Glutamatergic neuron (in vitro differentiated cells): Measurements from ENCODE around the gene TRPM2. TPM values are rescaled to one million over a fixed set of nuclear protein-coding genes. Genes with fewer than 3 reads are reported as not detected.
"Not testable (repeated sequence)": the region's sequence is repeated elsewhere in the genome, so short reads cannot be mapped to it uniquely, and the experiment has no call there.

Experiments used
- DNase-seq: peaks from one replicate; pipeline ENCODE4 v3.0.0; 2022
- H3K27ac Mint-ChIP-seq: one replicate; pipeline ENCODE4 v1.8.0; 2020; ENCODE audit warnings: mild to moderate bottlenecking, mixed read lengths, inconsistent platforms; ENCODE audit not compliant: unreplicated experiment
- H3K27me3 Mint-ChIP-seq: one replicate; pipeline ENCODE4 v1.8.0; 2020; ENCODE audit warnings: mild to moderate bottlenecking, moderate library complexity, mixed read lengths, inconsistent platforms; ENCODE audit not compliant: unreplicated experiment
- H3K36me3 Mint-ChIP-seq: one replicate; pipeline ENCODE4 v1.8.0; 2020; ENCODE audit warnings: mild to moderate bottlenecking, mixed read lengths, inconsistent platforms; ENCODE audit not compliant: unreplicated experiment
- H3K4me1 Mint-ChIP-seq: one replicate; pipeline ENCODE4 v1.8.0; 2020; ENCODE audit warnings: mild to moderate bottlenecking, low read depth, mixed read lengths, inconsistent platforms; ENCODE audit not compliant: unreplicated experiment
- H3K4me3 Mint-ChIP-seq: one replicate; pipeline ENCODE4 v1.8.0; 2020; ENCODE audit warnings: mild to moderate bottlenecking, mixed read lengths, inconsistent platforms; ENCODE audit not compliant: unreplicated experiment
- H3K9me3 Mint-ChIP-seq: one replicate; pipeline ENCODE4 v1.8.0; 2020; ENCODE audit warnings: mild to moderate bottlenecking, moderate library complexity, mixed read lengths, inconsistent platforms; ENCODE audit not compliant: unreplicated experiment
- total RNA-seq: library from RNA; stranded (reverse); fragmentation: NEBNext Ultra II Directional; extraction: Animal tissue kit (Norgen Biotek cat#: 25700); gene quantifications from one replicate; pipeline ENCODE4 v1.2.1, GENCODE V29; 2021; ENCODE audit not compliant: unreplicated experiment
- TF ChIP-seq, protein P1 (sequence below): fragments of 200-600 bp; sonication (generic); IDR thresholded peaks from one replicate; pipeline ENCODE4 v1.5.0; 2021; ENCODE audit not compliant: partially characterized antibody, unreplicated experiment

TRPM2 gene
- total RNA-seq, 1 donor from 2014 or later = not detected

DNA sequence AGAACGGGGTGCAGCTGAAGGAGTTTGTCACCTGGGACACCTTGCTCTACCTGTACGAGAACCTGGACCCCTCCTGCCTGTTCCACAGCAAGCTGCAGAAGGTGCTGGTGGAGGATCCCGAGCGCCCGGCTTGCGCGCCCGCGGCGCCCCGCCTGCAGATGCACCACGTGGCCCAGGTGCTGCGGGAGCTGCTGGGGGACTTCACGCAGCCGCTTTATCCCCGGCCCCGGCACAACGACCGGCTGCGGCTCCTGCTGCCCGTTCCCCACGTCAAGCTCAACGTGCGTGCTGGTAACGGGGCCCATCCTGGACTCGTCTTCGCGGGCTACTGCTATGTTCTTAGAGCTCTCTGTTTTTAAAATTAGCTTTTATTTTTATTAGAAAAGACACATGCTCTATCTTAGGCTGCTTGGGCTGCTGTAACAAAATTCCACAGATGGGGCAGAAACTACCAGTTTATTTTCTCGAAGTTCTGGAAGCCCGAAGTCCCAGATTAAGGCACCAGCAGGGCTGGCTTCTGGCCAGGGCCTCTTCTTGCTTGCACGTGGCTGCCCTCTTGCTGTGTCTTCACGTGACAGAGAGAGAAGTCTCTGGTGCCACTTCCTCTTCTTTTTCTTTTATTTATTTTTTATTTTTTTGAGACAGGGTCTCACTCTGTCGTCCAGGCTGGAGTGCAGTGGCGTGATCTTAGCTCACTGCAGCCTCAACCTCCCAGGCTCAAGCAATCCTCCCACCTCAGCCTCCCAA lies 38.1 kb downstream of the TRPM2 start:
- no peaks in the 10 kb centered on the region for H3K4me1 Mint-ChIP-seq
- peaks cover 19% of the 10 kb centered on the region for H3K9me3 Mint-ChIP-seq
- H3K27me3 Mint-ChIP-seq = peaks cover 5% of the 10 kb centered on the region
- H3K4me3 Mint-ChIP-seq = no peak overlapping the region
- DNase-seq = no peak
- TF ChIP-seq, protein P1, sequence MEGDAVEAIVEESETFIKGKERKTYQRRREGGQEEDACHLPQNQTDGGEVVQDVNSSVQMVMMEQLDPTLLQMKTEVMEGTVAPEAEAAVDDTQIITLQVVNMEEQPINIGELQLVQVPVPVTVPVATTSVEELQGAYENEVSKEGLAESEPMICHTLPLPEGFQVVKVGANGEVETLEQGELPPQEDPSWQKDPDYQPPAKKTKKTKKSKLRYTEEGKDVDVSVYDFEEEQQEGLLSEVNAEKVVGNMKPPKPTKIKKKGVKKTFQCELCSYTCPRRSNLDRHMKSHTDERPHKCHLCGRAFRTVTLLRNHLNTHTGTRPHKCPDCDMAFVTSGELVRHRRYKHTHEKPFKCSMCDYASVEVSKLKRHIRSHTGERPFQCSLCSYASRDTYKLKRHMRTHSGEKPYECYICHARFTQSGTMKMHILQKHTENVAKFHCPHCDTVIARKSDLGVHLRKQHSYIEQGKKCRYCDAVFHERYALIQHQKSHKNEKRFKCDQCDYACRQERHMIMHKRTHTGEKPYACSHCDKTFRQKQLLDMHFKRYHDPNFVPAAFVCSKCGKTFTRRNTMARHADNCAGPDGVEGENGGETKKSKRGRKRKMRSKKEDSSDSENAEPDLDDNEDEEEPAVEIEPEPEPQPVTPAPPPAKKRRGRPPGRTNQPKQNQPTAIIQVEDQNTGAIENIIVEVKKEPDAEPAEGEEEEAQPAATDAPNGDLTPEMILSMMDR = no peak
- no peak overlapping the region for H3K27ac Mint-ChIP-seq
- peaks cover 8% of the 10 kb centered on the region for H3K36me3 Mint-ChIP-seq

DNA sequence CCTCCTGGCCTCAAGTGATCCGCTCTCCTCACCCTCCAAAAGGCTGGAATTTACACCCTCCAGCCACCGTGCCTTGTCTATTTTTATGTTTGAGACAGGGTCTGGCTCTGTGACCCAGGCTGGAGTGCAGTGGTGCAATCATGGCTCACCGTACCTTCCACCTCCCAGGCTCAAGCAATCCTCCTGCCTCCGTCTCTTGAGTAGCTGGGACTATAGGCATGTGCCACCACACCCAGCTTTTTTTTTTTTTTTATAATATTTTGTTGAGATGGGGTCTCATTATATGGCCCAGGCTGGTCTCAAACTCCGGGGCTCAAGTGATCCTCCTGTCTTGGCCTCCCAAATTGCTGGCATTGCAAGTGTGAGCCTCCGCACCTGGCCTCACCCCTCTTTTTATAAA lies 38.8 kb downstream of the TRPM2 start:
- H3K27me3 Mint-ChIP-seq = peaks cover 5% of the 10 kb centered on the region
- TF ChIP-seq, protein P1 = no peak
- no peak overlapping the region for H3K4me3 Mint-ChIP-seq
- no peak overlapping the region for H3K27ac Mint-ChIP-seq
- peaks cover 19% of the 10 kb centered on the region for H3K9me3 Mint-ChIP-seq
- peaks cover 8% of the 10 kb centered on the region for H3K36me3 Mint-ChIP-seq
- H3K4me1 Mint-ChIP-seq = no peaks in the 10 kb centered on the region
- DNase-seq = no peak

DNA sequence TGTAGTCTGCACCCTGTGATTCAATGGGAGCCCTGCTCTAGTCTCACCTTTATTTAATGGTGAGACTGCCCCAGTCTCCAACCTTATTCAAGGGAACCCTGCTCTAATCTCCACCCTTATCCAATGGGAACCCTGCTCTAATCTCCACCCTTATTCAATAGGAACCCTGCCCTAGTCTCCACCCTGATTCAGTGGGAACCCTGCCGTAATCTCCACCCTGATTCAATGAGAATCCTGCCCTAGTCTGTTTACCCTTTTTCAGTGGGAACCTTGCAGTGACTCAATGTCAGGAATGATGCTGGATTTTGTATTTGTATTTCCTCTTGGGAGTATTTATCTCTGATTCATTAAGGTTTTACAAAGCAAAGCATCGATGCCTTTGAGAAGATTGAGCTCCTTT lies 39.5 kb downstream of the TRPM2 start:
- H3K9me3 Mint-ChIP-seq = peaks cover 19% of the 10 kb centered on the region
- H3K27me3 Mint-ChIP-seq = peaks cover 8% of the 10 kb centered on the region
- H3K36me3 Mint-ChIP-seq = peaks cover 8% of the 10 kb centered on the region
- H3K27ac Mint-ChIP-seq = no peak overlapping the region
- no peak for DNase-seq
- TF ChIP-seq, protein P1 = no peak
- no peaks in the 10 kb centered on the region for H3K4me1 Mint-ChIP-seq
- no peak overlapping the region for H3K4me3 Mint-ChIP-seq

DNA sequence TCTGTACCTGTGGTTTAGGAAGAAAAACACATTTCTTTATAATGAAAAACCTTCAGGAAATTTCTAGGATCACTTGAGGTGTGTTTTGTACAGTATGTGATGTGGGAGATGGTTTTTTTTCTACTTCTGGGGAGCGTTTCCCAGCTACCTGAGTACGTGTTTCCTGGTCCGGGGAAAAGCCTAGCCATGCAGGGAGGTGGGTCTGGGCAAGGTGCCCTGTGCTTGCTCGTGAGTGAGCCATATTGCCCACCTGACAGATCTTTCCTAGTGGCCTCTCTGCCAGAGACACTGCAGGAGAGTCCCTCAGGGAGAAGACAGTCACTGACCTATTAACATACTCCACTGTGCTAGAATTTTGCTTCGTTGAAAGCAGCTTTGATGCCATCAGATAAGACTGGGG lies 41.3 kb downstream of the TRPM2 start:
- H3K36me3 Mint-ChIP-seq = peaks cover 8% of the 10 kb centered on the region
- H3K27ac Mint-ChIP-seq = no peak overlapping the region
- H3K27me3 Mint-ChIP-seq = peaks cover 8% of the 10 kb centered on the region
- H3K9me3 Mint-ChIP-seq = peaks cover 18% of the 10 kb centered on the region
- TF ChIP-seq, protein P1 = no peak
- H3K4me1 Mint-ChIP-seq = no peaks in the 10 kb centered on the region
- no peak overlapping the region for H3K4me3 Mint-ChIP-seq
- no peak for DNase-seq

DNA sequence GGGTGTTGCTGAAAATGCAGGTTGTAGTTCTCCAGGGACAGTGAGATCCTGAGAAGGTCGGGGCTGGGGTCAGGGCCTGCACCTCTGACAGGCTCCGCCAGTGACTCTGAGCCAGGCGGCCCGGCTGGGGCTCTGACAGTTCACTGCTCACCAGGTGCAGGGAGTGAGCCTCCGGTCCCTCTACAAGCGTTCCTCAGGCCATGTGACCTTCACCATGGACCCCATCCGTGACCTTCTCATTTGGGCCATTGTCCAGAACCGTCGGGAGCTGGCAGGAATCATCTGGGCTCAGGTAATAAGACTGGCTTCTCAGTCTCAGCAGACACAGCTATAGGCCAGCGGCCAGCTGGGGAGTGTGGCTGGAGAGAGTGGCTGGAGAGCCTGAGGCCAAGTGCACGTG lies 41.8 kb downstream of the TRPM2 start:
- Mint-ChIP-seq H3K27ac (no peak overlapping the region), H3K4me3 (no peak overlapping the region), H3K27me3 (peaks cover 8% of the 10 kb centered on the region), H3K9me3 (peaks cover 15% of the 10 kb centered on the region), H3K4me1 (no peaks in the 10 kb centered on the region), H3K36me3 (peaks cover 8% of the 10 kb centered on the region)
- DNase-seq = no peak
- TF ChIP-seq, protein P1 = no peak

DNA sequence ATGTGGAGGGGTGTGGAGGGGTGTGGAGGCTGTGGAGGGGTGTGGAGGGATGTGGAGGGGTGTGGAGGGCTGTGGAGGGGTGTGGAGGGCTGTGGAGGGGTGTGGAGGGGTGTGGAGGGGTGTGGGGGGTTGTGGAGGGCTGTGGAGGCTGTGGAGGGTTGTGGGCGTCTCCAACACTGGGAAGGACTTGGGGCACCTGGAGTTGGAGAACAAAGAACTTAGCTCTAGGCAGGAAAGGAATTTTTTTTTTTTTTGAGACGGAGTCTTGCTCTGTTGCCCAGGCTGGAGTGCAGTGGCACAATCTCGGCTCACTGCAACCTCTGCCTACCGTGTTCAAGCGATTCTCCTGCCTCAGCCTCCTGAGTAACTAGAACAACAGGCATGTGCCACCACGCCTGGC lies 43.4 kb downstream of the TRPM2 start:
- H3K36me3 Mint-ChIP-seq, H3K4me1 Mint-ChIP-seq, H3K4me3 Mint-ChIP-seq, DNase-seq, H3K9me3 Mint-ChIP-seq, H3K27me3 Mint-ChIP-seq, H3K27ac Mint-ChIP-seq: not testable (repeated sequence)
